HCT116 (cell line): ENCODE measurements around the gene TMC1.

ENCODE experiments used
- CTCF ChIP-seq, 3 experiments: fragments of 200-600 bp in 1 of 3; sonication (generic) in 1 of 3; IDR thresholded peaks in 2 of 3; conservative IDR thresholded peaks in 1 of 3; 2 replicates each; pipeline ENCODE4 v1.5.1; 2012 to 2017; ENCODE audit warnings: low read depth in 2 of 3, low read length in 2 of 3, antibody characterized with exemption in 1 of 3, borderline replicate concordance in 1 of 3, control low read depth in 1 of 3, mild to moderate bottlenecking in 1 of 3, mixed read lengths in 1 of 3, mixed run types in 1 of 3, moderate library complexity in 1 of 3; ENCODE audit not compliant: insufficient read depth in 1 of 3
- EZH2 ChIP-seq: fragments of 200-600 bp; sonication (generic); IDR thresholded peaks from 2 replicates; pipeline ENCODE4 v1.6.1; 2017; ENCODE audit warnings: antibody characterized with exemption, mixed run types

GRCh38 chr9:72701510-72701909 lies 180.1 kb downstream of the TMC1 start:
- TF ChIP-seq CTCF (IDR thresholded peaks at IDR 0.05 in 2 of 3, conservative IDR thresholded peaks at IDR 0.05 in 1 of 3; ENCODE audit: borderline replicate concordance in 1 of 3, insufficient read depth in 1 of 3, low read depth in 2 of 3, low read length in 2 of 3) (no peak), EZH2 (no peak)
